ENCODE measurements around the gene ACSF3. TPM values are rescaled to one million over a fixed set of nuclear protein-coding genes. Genes with fewer than 3 reads are reported as not detected.
A peak's percentile ranks its signal among the peaks of the same experiment; 100 is the strongest.
"Not testable (repeated sequence)": the region's sequence is repeated elsewhere in the genome, so short reads cannot be mapped to it uniquely, and the experiment has no call there.

ACSF3 gene
- polyA plus RNA-seq, 10 donors = 12.9 to 23.8 (median 14.8) TPM

DNA sequence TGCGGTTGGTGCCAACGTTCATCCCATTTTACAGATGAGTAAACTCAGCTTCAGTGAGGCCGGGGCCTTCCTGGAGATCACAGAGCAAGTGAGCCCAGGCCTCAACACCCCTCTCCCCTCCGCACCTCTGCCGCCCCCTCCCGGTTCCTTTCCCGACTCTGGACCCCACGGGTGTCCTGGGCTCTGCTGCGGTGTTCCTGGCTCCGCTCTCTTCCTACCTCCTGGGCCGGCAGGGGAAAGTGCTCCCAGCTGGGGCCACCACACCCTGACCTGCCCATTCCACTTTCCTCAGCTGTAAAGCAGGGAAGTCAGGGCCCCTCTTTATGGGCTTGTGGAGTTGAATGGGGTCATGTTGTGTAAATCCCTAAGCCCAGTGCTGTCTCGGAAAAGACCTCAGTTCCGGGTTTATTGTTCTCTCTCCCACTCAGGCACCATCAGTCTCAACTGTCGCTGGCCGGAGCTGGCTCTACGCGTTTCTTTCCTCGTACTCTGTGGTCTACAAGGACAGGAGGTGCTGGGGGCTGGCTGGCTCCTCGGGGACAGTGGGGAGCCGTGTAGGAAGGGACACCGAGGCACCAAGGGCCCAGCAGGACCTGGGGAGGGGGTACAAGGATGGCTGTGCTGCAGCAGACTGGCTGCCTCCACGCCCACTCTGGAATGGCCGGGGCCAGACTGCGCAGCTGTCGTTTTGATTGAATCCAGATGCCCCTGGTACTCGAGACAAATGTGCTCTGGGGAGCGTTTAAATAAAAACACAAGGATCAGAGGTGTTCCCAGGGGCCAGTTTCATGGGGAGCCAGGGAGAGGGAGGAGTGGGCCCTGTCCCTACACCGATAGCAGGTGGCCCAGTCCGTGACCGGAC, 21.7 kb upstream of the ACSF3 start:
- peak in 2 of 3 donors; percentile 22 to 78 for DNase-seq

DNA sequence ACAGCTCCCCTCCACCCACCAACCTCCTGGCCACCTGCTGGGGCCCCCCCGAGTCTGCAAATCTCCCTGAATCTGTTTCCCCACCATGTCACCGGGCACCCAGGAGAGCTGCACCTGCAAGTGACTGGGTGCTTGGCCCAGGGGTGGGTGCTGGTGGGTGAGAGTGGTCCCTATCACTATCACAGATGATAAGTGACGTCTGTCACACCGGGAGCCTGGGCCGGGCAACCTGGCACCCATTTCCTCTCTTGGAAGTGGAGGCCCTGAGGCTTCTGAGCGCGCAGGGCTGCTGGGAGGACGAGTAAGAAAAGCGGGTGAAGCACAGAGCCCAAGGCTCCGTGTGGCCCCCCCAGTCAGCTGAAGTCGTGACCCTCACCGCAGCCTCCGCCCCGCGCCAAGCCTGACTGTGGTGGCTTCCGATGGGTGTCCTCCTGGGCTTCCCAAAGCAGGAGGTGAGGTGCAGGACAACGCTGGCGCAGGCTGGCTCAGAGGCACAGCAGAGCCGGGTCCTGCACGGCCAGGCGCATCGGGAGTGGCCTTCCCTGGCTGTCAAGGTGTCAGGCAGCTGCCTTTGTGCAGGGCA, 21.0 kb upstream of the ACSF3 start:
- DNase-seq = no peak

DNA sequence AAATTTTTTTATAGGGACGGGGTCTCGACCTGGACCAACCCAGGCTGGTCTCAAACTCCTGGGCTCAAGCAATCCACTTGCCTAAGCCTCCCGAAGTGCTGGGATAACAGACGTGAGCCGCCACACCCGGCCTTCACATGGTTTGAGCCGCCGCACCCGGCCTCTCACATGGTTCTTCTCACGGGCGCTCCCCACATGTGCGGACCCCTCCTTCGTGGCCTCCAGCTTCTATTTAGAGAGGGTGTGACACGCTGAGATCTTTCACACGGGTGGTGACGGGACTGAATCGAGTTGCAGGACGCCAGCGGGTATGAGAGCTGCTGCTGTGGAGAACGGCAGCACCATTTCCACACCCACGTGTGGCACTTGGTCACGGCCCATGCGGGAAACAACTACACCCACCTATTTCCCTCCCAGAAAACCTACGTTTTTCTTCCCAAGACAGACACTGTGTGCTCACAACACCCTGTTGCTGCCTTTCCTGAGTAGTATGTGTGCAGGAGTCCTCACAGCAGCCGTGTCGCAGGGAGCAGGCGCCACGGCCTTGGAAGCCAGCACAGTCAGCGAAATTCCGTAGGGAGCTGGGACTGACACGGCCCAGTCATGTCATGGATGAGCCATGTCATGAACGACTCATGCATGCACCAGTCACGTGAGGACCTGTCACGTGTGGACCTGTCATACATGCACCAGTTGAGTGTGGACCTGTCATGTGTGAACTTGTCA, 20.1 kb upstream of the ACSF3 start:
- no peak for DNase-seq

DNA sequence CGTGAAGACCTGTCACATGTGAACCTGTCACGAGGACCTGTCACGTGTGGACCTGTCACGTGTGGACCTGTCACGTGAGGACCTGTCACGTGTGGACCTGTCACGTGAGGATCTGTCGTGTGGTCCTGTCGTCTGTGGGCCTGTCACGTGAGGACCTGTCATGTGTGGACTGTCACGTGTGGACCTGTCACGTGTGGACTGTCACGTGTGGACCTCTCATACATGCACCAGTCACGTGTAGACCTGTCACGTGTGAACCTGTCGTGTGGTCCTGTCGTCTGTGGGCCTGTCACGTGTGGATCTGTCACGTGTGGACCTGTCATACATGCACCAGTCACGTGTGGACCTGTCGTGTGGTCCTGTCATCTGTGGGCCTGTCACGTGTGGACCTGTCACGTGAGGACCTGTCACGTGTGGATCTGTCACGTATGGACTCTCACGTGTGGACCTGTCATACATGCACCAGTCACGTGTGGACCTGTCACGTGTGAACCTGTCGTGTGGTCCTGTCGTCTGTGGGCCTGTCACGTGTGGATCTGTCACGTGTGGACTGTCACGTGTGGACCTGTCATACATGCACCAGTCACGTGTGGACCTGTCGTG, 19.5 kb upstream of the ACSF3 start:
- not testable (repeated sequence) for DNase-seq

DNA sequence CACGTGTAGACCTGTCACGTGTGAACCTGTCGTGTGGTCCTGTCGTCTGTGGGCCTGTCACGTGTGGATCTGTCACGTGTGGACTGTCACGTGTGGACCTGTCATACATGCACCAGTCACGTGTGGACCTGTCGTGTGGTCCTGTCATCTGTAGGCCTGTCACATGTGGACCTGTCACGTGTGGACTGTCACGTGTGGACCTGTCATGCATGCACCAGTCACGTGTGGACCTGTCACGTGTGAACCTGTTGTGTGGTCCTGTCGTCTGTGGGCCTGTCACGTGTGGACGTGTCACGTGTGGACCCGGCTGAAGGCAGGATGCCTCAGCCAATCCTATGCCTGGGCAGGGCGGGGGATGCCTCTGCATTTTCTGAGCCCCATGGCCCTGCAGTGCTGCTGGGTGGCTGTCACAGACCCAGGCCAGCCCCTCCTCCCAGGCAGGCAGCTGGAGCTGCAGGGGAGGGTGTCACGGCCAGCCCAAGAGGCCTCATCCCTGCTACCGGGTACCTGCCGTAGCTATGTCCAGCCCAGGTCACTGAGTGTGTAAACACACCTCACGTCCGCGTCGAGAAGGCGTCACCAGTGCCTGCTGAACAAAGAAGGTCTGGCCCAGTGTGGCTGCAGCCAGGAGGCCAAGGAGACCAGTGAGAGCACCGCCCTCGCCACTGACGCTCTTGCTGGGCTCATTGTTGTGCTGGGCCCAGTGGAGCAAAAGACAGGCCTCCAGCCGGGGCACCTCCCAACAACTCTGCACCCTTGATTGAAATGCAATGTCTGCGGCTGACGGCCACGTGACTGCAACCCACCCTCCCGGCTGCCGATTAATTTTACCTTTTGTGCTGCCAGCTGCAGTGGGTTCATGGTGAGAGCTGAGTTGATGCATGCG, 18.6 kb upstream of the ACSF3 start:
- DNase-seq = no peak

DNA sequence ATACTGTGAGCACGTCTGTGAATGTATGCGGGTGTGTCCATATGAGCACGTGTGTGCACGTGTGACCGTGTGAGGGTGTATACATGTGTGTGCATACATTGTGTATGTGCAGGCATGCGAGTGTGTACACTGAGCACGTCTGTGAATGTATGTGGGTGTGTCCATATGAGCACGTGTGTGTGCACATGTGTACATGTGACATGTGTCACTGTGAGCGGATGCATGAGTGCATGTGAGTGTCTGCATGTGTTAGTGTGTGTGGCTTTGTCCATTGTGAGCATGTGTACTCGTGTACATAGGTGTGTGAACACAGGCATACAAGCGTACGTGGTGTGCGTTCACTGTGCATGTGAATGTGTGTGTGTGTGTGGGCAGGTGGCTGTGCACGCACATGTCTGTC, 17.5 kb upstream of the ACSF3 start:
- no peak for DNase-seq

DNA sequence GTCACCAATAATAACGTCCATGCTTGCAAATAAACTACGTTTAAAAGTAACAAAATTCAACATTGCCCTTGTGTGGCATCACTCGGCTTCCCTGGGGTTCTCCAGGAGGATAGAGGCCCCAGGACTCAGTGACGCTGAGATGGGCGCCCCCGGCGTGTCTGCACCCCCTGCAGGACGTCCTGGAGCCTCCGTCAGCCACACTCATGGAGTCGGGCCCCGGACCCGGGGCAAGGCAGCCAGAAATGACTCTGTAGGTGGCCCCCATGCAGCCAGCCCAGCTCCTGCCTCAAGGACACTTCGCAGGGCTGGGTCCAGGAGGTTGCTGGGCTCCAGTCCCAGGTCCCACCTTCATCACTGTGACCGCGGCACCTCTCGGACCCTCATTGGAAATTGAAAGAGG, 16.6 kb upstream of the ACSF3 start:
- DNase-seq = no peak

DNA sequence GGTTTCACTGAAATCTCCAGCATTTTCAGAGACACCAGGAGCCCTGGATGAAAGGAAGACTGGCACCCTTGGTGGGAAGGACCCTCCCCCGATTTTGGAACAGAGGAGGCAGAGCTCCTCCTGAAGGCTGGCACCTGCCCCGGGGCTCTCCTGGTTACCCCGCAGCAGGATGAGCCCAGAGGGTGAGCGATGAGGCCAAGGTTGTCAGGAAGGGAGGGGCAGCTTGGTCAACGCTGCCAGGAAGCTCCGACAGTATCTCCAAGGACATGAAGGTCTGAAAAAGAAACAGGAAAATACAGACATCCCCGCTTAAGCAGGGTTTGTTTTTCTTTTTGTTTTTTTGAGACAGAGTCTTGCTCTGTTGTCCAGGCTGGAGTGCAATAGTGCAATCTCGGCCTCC, 15.5 kb upstream of the ACSF3 start:
- no peak for DNase-seq

DNA sequence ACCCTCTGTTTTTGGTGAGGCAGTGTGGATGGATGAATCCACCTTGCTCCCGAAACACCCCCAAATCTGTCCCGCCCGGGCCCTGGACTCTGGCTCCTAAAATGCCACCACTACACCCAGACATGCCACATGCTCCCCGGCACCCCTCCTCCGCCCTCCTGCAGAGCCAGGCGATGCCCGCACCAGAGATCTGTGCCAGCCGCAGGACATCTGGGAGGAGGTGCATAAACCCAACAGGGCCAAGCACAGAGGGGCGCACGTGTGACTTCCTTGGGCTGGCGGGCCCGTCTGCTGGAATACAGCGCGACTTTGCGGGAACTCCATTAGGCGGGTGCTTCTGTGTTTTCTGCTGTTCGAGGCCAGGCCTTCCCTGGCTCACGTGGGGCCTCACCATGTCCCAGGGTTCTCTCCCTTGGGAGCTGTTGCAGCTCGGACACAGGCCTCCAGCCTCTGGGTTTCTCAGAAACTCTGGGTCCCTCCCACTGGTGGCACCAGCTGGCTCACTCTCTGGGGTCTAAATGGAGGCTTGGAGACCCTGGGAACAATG, 14.1 kb upstream of the ACSF3 start:
- no peak for DNase-seq

DNA sequence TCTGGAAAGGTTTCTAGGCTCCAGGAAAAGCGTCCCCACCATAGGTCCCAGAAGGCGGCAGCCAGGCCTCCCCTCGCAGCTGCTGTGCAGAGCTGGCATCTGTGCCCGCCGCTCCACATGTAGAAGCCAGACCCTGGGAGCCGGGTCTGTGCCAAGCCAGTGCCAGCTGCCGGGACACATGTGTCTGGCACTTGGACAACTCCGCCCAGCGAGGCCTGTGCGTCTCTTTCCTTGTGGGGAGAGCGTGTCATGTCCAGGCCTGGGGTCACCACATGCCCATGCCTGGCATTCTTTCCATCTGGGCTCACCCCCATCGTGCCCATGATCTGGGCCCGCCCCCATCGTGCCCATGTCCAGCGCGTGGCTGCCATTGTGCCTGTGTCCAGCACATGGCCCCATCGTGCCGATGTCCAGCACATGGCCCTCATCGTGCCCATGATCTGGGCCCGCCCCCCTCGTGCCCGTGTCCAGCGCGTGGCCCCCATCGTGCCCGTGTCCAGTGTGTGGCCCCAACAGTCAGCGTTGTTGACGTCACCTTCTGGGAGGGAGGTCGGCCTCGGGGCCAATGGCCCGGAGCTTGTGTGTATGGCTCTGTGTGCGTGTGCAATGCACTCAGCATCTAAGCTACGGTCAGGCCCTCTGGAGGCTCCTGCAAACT, 13.3 kb upstream of the ACSF3 start:
- peak; percentile 42 to 68 (median 51) for DNase-seq

DNA sequence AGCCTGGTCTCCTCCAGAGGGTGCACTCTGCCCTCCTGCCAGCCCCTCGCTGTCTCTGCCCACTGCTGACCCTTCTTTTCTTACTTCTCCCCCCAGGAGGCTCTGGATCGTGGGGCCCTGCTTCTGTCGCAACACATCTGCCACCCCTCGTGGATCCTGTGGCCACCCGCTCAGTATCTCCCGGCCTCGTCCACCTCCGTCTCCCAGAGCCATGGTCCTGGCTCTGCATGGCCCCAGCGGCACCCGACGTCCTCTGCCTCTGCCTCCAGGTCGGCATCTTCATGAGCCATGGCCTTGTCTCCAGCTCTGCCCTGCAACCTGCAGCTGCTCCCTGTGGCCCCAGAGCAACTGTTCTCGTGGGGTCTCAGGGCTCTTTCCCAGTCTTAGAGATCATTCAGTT, 12.1 kb upstream of the ACSF3 start:
- DNase-seq = no peak

DNA sequence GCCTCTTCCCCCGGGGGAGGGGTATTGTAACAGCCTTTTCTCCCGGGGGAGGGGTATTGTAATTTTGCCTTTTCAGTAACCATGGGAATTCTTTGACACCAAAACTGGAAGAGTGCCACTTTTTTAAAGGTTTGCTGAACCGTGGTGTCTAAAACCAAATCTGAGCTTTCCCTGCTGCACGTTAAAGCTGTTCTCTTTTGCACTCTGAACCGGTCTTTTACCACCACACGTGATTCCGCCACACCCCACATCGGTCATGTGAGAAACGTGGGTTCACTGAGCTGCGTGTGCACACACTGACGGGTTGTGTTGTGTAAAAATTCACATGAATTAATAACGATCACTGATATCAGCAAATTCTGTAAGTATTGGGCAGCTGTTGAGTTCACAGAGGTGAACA, 9.2 kb upstream of the ACSF3 start:
- DNase-seq = no peak

DNA sequence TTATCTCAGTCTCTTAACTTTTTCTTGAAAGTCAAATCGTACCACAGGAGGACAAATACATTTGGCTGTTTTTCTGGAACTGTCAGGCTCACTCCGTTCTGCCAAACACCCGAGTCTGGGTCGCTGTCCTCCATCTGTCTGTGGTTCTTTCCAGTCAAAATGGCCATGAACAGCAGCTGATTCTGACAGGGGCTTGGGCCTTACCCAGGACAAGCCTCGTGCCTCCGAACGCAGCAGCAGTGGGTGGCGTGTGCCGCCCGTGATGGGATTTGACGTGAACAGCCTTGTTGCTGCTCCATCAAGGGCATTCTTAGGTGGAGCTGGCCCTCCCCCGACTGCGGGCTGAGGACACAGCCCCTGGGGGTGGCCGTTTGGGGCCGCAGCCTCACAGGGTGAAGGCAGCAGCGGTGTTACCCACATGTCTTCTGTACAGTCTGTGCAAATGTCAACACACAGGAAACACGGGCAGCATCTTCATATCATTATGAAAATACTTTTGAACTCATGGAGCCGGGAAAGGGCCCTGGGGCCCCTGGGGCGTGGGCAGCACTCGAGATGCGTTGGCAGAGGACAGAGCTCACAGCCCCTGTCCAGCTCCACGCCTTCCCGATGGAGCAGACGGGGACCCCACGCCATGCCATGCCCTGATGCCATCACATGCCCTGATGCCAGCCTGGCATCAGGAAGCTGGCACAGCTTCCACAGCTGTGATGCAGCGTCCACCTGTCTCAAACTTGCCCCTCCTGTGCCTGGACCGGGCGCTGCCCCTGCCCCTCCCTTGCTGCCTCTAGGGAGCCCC, 8.6 kb upstream of the ACSF3 start:
- no peak for DNase-seq

DNA sequence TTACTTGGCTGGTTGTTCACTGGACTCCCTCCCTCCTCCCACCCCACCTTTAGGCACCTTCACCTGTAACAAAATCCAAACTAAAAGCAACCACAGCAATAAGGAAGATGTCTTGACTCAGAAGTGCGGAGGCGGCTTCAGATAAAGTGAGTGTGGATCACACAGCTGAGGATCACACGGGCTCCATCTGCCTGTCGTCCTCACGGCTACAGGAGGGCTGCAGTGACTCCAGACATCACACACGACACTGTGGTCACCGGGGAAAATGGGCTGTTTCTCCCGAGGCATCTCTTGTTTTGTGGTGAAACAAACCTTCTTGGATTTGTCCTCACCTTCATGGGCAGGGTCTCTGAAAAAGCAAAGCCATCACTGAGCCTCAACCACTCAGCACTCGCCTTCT, 7.9 kb upstream of the ACSF3 start:
- DNase-seq = no peak

DNA sequence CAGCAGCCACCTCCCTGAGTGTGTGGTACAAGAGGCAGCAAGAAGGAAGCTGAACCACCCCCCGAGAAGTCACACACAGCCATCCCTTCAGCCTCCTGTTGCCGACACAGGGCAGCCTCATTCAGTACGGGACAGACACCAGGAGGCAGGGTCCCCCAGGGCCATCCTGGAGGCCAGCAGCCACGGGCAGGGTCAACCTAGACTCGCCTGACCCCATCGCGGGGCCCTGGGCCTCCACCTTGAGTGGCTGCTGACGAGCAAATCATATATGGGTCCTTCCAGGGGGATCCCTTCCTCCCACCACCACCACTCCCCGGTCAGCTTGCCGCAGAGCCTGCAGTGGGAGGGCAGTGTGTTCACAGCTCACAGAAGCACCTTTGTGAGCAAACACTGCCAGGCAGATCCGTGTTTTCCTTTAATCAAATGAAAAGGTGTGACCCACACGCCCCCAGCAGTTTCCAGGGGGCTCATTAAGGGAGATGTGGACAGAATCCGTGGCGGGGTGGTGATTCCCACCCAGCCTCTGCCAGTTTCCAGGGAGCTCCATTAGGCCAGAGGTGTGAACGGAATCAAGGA, 5.6 kb upstream of the ACSF3 start:
- DNase-seq = no peak

DNA sequence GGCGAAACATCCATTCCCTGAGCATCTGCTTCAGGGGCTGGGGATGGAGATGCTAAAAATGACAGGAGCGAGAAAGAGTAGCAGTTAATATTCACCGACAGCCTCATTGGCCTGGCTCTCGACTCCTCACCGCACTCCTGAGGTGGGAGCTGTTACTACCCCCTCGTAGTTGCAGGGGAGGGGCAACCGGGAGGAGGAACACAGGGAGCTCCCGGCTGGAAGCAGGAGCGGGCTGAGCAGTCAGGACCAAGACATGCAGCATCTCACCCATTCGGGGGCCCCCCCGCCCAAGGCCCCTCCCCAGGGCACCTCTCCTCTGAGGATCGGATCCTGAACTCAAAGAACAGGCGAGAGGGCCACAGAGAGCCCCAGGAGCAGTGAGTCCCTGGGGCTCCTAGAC, 4.5 kb upstream of the ACSF3 start:
- DNase-seq = no peak

DNA sequence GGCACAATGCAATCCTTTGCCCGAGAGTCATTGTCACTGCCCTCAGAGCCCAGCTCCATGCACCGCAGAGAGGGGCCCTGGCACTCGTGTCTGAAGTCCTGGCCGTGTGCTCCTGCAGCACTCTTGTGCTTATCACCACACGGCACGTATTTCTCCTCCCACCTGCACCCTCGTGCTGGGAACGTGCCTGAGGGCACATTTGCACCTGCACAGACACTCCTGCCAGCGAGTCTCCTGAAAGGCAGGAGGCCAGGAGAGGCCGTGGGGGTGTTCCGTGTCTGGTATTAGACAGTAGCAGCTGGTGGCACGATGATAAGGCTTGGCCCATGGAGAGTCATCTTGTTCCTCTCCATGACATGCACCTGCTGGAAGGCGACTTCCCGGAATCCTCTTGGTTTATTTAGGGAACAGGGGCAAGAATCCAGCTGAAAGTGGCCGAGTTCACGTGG, 3.4 kb upstream of the ACSF3 start:
- no peak for DNase-seq

DNA sequence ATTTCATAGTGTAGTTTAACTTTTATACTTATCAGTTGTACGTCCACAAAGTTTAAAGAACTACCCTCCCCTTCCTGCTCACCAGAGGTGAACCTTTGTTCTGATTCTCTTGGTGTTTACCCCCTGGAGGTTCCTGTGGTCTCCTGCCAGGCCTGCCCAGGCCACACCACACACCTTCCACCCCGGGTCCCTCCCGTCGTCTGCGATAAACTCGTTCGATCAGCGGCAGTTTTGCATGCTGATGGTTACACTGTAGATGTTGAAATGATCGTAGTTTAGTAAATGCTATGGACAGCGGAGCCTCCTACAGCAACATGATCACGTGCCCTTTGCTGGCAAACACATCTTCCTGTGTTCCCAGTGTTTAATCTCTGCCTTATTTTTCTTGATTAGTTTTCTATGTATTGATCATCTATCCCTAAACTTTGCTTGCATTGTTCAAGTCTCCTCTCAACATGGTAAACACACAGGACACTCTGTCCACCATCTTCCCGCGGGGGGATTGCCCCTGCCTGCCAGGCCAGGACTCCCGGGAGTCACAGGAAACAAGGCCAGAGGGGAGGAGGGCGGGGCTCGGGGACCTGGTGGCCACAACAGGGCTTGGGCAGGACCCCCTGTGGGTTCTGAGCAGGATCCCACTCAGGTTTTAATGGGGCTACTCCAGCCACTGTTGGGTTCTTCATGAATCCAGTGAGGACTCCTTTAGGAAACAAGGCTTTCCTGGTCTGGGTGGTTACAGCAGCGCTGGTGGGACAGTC, 2.8 kb upstream of the ACSF3 start:
- no peak for DNase-seq

DNA sequence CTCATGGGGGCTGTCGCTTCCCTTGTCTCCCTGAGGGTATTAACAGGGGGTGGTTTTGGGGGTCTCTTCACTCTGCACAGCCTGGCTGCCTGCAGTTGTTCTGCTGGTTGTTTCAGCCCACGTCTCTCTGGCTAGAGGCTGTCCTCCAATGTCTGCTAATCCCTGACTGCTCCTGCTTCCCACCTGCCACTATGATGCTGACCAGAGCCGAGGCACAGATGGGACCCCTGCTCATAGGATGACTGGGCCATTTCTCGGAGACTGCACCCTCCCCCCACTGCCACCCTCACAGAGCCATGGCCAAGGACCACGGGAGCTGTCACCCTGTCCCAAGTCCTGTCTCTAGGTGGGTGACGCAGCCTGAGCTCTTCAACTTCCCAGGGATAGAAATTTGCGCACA, 1.6 kb upstream of the ACSF3 start:
- no peak for DNase-seq

All from muscle of back (tissue), 11 donors.